GM19193 (cell line): Measurements from ENCODE around the gene MEX3C.

ENCODE experiments used
- POLR2A ChIP-seq: IDR thresholded peaks from 4 replicates; pipeline ENCODE4 v1.6.1; 2011; ENCODE audit not compliant: insufficient read depth, insufficient read length; ENCODE audit errors: extremely low read depth

Gene MEX3C

DNA sequence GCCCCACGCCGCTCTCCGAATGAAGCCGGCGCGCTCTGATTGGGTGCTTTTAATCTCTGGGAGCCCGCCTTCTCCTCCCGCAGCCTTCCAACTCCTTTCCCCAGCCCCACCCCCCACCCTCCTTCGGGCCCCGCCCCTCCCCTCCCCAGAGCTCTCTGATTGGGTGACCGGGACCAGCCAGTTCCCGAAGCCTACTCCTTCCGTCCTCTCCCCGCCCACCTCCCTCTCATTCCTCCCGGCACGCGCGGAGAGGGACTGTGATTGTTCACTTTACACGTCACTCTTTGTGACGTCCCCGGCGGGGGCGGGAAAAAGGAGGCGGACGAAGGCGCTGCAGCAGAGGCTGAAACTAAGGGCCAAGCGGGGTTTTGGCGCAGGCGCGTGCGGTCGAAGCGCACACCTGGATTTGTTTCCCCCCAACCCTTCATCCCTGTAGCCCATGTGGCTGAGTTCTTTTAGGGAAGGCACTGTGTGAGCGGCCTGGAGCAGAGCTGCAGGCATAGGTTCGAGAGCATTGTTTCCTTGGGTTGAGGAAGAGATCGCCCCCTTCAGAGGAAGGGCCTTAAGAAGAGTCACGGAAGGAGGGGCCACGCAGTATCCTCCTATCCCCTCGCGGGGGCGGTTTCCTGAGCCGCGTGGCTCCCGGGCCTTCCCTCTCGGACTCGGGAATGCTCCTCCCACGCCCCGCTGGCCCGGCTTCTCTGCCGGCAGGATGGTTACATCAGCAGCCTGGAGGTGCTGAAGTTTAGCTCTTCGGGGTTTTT is at the start of gene MEX3C:
Gene MEX3C (minus strand): TSS at position 21 of the 764 bp plus-strand sequence. CDS start 361 bp downstream, outside the sequence.
- TF ChIP-seq POLR2A, result peak; percentile 81

DNA sequence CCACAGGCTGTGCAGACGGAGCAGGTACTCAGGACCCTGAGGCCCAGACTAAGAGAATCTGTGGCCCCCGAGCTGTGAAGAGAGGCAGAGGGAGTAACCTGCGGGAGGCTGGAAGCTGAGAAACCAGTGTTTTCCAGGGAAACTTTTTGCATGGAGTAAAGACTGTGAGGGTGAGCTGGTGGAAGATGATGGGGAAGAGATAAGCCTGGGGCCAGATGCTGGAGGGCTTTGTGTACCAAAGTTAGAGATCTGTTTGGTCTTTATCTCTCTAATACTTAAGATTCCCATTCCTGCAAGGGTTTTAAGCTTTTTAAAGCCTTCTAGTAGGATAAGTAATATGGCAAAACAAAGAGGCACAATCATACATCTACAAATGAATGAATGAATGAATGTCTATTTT is 43.7 kb upstream of the MEX3C start:
- no peak for TF ChIP-seq POLR2A

GRCh38 chr18:51236225-51236624 is 38.7 kb upstream of the MEX3C start:
- no peak for TF ChIP-seq POLR2A

GRCh38 chr18:51235009-51235789 is 37.7 kb upstream of the MEX3C start:
- no peak for TF ChIP-seq POLR2A

- TF ChIP-seq POLR2A, result no peak
Observed at GRCh38 chr18:51234117-51235008, 36.9 kb upstream of the MEX3C start.

- no peak for TF ChIP-seq POLR2A
Observed at GRCh38 chr18:51229328-51229727, 31.8 kb upstream of the MEX3C start.

DNA sequence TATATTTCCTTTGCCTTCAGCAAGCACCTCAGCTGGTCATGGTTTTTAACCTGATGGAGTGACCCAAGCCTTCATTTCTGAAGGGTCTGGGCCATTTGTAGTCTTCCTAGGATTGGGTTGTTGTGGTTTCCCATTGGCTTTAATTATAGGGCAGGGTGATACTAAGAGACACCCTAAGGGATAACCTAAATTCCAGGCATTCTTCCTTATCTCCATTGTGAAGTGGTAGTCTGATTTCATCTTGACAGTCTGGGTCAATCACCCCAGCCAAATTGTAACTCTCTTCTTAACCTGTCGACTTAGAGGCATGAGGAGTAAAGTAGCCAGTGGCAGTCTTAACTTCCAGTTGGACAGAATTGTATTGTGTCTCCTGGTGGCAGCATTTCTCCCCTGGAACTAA is 30.2 kb upstream of the MEX3C start:
- no peak for TF ChIP-seq POLR2A

GRCh38 chr18:51226587-51227350 is 29.3 kb upstream of the MEX3C start:
- no peak for TF ChIP-seq POLR2A

DNA sequence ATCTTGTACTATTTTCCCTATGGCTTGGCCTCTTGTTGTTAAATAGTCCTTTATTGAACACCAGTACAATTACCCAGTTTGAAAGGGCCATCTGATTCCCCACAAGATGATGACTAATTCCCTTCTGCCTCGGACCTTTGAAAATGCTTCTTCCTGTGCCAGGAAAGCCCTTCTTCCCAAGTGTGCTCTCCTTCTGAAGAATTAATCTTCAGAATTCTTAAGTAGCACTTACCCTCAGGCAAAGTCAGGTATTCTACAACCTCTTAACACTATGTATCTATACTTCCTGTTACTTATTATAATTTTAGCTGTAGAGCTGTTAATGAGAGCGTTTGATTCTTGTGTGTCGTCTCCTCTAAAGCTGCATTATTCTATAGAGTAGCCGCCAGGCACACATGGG is 28.6 kb upstream of the MEX3C start:
- no peak for TF ChIP-seq POLR2A

- TF ChIP-seq POLR2A, result no peak
Observed at GRCh38 chr18:51212606-51213005, 15.1 kb upstream of the MEX3C start.

GRCh38 chr18:51211552-51211951 is 14.1 kb upstream of the MEX3C start:
- TF ChIP-seq POLR2A, result no peak

DNA sequence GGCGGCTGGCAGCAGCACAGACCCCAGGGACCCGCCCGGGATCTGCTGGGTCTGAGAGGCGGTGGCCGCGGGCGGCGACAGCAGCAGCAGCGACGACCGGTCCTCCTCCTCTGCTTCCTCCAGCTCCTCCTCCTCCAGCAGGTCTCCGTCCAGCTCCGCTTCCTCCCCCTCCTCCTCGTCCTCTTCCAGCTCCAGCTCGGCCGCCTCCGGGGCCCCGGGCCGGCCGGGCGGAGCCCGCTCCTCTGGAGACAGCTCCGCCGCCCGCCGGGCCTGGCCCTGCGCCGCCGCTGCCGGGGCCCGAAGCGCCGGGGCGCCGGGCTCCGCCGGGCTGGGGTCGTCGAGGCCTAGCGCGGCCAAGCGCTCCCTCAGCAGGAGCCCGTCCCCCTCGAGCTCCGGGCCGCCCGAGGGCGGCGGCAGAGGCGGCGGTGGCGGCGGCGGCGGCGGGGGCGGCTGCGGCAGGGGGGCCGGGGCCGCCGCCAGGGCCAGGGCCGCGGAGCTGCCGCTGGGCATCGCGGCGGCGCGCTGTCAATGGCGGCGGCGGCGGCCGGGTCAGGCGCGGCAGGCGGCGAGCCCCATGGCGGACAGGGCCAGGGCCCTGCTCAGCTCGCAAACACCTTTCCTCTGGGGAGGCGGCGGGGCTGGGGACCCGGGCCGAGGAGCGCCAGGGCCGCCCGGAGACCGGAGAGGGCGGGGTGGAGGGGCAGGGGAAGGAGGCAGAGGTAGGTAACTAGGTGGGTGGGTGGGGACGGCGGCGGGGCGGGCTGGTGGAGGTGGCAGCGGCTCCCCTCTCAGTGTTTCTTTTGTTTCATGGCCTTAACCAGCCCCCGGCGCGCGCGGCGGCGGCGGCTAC is 445 bp downstream of the MEX3C start:
- peak; percentile 42 for TF ChIP-seq POLR2A

DNA sequence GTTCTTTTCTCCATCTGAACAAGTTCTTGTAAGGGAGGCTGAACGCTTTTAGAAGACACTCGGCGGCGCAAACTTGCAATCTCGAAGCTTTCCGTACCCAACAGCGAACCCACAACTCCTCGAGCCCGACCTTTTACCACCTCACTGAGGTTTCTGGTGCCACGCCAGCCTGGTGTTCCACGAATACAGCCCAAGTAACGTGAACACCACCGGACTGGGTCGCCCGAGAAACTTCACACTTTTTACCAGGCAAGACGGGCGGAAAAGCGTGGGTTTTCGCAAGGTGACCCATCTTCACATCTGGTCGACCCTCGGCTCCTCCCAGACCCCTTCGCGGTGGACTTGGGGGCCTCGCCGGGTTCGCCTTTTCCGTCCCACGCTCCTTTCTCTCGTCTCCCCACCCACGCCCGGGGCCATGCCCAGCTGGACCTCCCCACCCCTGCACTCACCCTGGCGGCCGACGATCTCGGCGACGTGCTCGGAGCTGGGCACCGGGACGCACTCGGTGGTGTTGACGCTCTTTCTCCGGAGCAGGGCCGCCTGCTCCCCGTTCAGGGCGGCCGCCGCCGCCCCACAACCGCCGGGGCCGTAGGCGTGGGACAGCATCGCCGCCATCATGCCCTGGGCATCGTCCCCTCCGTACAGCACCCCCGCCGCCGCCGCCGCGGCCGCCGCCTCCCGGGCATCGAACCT is 1.2 kb downstream of the MEX3C start:
- TF ChIP-seq POLR2A, result peak; percentile 39

GRCh38 chr18:51195451-51196117 is 1.9 kb downstream of the MEX3C start:
- TF ChIP-seq POLR2A, result no peak
